ENCODE data around the gene INHBC. TPM values are rescaled to one million over a fixed set of nuclear protein-coding genes. Genes with fewer than 3 reads are reported as not detected.
"Not testable (repeated sequence)": the region's sequence is repeated elsewhere in the genome, so short reads cannot be mapped to it uniquely, and the experiment has no call there.

Gene INHBC
- polyA plus RNA-seq, 10 donors = 0.12 to 0.42 (median 0.20) TPM; not detected in 2

DNA sequence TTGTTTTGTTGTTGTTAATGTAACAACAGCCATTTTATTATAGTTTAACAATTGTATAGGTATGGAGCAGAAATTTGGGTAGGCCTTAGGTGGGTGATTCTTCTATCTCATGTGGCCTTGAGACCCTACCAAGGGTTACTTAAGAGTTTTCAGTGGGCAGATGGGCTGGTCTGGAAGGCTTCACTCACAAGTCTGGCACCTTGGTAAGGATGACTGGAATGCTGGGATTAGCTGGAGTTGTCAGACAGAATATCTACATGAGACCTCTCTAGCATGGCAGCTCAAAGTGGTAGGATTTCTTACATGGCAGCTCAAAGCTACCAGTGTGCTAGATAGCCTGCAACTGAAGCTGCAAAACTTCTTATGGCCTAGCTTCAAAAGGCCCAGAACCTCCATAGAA is 51.1 kb downstream of the INHBC start:
- no peak for DNase-seq

DNA sequence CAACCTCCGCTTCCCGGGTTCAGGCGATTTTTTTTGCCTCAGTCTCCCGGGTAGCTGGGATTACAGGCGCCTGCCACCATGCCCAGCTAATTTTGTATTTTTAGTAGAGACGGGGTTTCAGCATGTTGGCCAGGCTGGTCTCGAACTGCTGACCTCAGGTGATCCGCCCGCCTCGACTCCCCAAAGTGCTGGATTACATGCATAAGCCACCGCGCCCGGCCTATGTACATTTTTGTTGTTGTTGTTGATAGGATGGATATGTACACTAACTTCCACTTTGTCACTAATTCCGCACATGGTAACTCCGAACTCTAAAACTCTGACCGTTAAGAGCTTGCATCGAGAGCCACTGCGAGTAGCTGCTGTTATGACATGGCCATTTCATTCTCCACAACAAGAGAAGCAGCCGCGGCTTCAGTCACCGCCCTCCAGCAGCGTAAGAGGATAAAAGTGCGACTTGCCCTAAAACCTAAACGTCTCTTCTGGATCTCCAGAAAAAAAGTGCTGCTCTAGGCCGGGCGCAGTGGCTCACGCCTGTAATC is 52.5 kb downstream of the INHBC start:
- DNase-seq = no peak

DNA sequence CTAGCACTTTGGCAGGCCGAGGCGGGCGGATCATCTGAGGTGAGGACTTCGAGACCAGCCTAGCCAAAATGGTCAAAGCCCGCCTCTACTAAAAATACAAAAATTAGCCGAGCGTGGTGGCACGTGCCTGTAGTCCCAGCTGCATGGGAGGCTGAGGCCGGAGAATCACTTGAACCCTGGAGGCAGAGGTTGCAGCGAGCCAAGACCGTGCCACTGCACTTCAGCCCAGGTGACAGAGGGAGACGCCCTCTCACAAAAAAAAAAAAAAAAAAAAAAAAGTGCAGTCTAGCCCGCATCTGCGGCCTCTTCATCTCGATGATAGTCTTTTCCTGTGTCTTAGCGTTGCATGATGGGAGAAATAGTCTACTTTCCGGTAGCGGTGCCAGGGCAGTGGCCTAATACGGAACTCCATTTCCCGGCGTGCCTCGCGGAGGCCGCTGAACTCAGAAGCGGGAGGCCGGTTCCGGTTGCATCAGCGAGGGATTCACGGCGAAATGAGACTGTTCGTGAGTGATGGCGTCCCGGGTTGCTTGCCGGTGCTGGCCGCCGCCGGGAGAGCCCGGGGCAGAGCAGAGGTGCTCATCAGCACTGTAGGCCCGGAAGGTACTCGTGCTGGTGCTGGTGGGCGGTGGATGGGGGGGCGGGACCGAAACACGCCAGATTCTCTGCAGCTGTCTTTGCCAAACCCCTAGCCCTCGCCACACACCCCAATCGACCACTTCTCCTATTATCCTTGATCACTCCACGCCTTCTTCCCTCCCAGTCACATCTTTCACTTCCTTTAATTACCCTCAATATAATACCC is 53.2 kb downstream of the INHBC start, which contains the start of gene MARS1:
MARS1 (plus strand) TSS at position 472 of the 805 bp plus-strand sequence; CDS start at position 495, 23 bp downstream.
- peak; percentile 98 to 99 (median 98) for DNase-seq

DNA sequence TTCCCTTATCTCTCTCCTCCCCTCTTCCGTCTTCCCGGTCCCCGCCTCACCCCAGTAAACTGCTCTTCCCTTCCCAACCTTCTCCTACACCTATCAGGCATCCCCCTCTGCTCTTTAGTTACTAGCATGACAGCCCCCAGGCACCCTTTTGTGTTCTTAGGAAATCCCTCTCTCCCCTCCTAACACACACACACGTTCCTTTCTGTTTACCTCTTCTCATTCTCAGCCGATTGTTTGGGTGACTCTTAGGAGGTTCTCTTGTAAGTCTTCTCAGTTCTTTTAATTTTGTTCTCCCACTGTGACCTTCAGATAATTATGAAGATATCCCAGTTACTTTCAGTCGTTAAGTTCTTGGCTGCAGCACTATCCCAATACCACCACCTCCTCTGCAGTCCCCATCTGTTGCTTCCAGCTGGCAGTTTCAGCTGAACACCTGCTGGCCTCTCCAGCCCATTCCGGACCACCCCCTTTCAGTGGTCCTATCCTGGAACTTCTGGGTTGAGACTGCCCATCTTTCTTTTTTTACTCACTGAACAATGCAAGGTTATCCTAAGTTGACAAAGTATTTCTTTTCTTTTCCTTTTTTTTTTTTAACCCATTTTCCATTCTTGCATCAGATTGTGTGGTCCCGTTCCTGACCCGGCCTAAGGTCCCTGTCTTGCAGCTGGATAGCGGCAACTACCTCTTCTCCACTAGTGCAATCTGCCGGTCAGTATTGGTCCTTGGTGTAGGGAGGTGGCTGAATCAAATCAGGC is 54.0 kb downstream of the INHBC start:
- DNase-seq = no peak

DNA sequence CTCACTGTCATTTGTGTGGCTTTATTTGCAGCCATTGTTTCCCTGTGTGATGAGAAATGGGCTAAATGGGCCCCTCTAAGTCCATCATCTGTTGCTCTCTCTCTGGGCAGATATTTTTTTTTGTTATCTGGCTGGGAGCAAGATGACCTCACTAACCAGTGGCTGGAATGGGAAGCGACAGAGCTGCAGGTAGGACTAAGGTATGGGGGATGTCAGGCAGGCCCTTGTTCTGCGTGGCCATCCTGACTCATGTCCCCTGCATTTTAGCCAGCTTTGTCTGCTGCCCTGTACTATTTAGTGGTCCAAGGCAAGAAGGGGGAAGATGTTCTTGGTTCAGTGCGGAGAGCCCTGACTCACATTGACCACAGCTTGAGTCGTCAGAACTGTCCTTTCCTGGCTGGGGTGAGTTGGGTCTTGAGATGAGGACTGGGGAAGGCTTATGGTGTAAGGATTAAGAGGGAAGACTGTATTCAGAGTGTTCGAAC is 54.6 kb downstream of the INHBC start:
- DNase-seq = no peak

DNA sequence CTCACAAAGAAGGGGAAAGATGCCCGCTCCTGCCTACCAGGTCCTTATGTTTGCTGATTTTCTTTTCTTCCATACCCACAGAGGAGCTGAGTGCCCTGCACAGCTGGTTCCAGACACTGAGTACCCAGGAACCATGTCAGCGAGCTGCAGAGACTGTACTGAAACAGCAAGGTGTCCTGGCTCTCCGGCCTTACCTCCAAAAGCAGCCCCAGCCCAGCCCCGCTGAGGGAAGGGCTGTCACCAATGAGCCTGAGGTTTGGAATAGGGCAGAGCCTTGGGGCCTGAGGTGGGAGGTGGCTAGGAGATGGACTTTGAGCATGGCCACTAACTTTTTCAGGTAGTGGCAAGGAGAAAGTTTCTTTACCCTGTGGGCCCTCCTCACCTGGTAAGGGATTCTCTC is 55.5 kb downstream of the INHBC start:
- no peak for DNase-seq

DNA sequence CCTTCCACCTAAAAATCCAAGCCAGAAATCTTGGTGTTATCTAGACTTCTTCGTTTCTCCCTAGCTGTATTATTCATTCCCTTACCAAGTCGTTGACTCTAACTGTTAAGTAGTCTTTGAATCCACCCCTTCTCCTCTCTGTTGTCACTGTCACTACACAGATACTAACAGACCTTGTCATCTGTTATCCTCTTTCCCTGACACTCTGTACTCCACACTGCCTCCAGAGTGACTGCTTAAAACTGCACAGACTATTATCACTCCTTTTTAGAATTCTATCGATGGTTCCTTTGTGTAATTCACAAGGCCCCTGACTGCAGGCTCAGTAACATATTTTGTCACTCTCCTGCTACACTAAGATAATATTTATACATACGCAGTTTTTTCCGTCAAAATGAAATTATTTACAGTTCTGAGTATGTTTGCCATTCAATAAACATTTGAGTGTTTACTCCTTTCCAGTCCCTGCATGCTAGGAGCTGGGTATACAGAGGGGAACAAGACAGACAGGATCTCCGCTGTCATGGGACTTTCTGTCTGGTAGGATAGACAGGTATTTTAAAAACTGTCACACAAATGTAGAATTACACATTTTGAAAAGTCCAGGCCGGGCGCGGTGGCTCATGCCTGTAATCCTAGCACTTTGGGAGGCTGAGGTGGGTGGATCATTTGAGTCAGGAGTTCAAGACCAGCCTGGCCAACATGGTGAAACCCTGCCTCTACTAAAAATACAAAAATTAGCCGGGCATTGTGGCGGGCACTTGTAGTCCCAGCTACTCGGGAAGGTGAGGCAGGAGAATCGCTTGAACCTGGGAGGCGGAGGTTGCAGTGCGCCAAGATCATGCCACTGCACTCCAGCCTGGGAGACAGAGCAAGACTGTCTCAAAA is 57.1 kb downstream of the INHBC start:
- DNase-seq = no peak

DNA sequence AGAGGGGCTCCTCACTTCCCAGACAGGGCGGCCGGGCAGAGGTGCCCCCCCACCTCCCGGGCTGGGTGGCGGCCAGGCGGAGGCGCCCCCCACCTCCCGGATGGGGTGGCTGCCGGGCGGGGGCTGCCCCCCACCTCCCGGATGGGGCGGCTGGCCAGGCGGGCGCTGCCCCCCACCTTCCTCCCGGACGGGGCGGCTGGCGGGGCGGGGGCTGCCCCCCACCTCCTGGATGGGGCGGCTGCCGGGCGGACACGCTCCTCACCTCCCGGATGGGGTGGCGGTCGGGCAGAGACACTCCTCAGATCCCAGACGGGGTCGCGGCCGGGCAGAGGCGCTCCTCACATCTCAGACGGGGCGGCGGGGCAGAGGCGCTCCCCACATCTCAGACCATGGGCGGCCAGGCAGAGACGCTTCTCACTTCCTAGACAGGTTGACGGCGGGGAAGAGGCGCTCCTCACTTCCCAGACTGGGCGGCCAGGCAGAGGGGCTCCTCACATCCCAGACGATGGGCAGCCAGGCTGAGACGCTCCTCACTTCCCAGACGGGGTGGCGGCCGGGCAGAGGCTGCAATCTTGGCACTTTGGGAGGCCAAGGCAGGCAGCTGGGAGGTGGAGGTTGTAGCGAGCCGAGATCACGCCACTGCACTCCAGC is 60.6 kb downstream of the INHBC start:
- DNase-seq = not testable (repeated sequence)

DNA sequence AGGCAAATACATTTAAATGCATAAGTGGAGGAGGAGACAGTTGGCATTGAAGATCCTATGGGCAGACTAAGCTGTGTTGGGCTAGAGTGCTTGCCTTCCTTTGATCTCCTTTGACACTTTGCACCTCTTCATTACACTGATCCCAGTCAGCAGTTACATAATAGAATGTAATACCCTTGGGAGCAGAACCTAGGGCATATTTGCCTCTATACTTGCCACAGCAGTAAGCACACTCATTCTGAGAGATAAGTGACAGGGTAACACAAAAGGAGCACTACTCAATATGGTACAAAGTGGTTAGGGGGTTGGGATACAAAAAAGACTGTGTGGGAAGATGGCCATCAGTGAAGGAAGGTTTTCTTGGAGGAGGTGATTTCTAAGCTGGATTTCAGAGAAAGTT is 62.2 kb downstream of the INHBC start:
- no peak for DNase-seq

DNA sequence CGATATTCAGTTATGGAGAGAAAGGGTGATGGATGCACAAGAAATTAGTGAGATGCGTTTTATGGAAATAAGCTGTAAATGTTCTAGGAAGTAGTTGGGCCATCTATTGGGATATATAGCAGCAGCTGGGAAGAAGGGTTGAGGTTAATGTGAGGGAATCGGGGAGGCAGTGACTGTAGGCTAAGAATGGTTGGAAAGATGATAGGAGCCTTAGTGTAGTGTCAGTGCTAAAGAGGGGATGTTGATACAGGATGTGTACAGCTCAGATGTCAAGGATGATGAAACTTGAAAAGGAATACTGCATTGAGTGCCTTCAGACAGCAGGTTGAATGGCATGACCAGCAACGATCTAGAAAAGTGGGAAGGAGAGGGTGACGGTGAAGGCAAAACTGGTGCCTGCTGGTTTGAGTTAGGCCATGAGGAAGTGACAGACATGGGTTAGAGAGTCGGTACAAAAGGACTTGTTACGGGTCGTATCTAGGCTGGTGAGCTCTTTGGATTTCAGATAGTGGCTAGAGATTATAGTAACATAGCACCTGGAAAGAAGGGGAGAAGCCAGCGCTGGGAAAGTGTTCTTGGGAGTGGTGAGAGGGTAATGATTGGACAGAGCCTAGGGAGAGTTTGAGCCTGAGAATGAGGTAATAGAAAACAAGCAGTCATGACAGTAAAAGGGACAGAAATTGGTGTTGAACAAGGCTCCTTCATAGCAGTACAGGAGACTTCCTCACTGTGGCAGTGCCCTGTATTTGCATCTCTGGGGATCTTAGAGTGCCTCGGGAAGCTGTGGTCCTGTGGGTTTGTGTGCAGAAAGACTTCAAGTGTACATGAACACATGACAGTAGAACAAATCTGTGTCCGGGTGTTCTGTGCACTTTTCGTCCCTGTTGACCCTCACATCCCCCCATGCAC is 62.9 kb downstream of the INHBC start:
- DNase-seq = no peak

DNA sequence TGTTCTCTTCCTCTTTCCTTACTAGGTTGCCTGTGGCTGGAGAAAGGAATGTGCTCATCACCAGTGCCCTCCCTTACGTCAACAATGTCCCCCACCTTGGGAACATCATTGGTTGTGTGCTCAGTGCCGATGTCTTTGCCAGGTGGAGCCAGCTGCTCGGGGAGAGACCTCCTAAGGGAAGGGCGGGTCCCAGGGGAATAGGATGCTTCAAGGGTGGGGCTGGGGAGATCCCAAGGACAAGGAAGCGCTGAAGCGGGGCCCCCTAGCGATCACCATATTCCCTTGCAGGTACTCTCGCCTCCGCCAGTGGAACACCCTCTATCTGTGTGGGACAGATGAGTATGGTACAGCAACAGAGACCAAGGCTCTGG is 63.5 kb downstream of the INHBC start:
- no peak for DNase-seq

DNA sequence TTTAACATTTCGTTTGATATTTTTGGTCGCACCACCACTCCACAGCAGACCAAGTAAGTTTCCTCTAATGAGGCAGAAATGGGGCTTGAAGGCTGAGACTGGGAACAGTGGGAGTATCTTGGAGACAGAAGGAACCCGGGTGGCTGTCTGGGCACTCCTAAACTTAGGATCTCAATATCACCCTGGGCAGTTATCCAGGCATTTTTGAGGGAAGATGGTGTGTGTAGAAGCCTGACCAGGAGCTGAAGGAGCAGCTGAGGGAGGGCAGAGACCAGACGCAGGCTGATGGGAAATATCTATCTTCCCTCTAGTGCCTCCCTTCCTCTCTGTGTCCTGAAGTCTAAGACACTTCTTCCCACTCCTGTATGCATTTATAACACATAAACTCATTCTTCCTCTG is 64.0 kb downstream of the INHBC start:
- no peak for DNase-seq

DNA sequence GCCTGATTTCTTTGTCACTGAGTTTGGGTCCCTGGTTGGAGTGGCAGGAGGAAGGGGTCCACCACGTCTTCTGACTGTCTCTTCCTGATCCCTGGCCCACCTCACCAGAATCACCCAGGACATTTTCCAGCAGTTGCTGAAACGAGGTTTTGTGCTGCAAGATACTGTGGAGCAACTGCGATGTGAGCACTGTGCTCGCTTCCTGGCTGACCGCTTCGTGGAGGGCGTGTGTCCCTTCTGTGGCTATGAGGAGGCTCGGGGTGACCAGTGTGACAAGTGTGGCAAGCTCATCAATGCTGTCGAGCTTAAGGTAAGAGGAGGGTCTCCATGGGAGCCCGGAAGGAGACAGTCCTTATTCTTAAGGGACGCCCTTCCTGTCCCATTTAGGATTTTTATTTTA is 65.6 kb downstream of the INHBC start:
- no peak for DNase-seq

Other genes starting within 250 kb of the INHBC start
- gene NXPH4, start 218.0 kb upstream of the INHBC start, polyA plus RNA-seq (ENCODE audit: insufficient read length in 10 of 10) = 1 to 10 TPM; 1.7 to 5.1 (median 2.1) TPM
- gene SHMT2, start 205.1 kb upstream of the INHBC start, polyA plus RNA-seq (ENCODE audit: insufficient read length in 10 of 10) = 10 to 100 TPM; 50.2 to 76.8 (median 63.3) TPM
- gene STAC3, start 183.6 kb upstream of the INHBC start, polyA plus RNA-seq (ENCODE audit: insufficient read length in 10 of 10) = 100 to 1,000 TPM; 248 to 457 (median 368) TPM
- 10 to 100 TPM; 33.2 to 59.4 (median 49.1) TPM for gene R3HDM2, start 3.7 kb upstream of the INHBC start, polyA plus RNA-seq (ENCODE audit: insufficient read length in 10 of 10)
- 1 to 10 TPM in 9 of 10 donors, under 1 TPM in 1; 0.83 to 4.6 (median 2.3) TPM for gene INHBE, start 20.5 kb downstream of the INHBC start, polyA plus RNA-seq (ENCODE audit: insufficient read length in 10 of 10)
- 10 to 100 TPM in 5 of 10 donors, 1 to 10 TPM in 5; 6.4 to 18.4 (median 10.7) TPM for gene GLI1, start 25.0 kb downstream of the INHBC start, polyA plus RNA-seq (ENCODE audit: insufficient read length in 10 of 10)
- 10 to 100 TPM in 1 of 10 donors, 1 to 10 TPM in 9; 3.5 to 10.6 (median 6.6) TPM for gene ARHGAP9, start 45.1 kb downstream of the INHBC start, polyA plus RNA-seq (ENCODE audit: insufficient read length in 10 of 10)
- 100 to 1,000 TPM in 2 of 10 donors, 10 to 100 TPM in 8; 72.4 to 114 (median 90.8) TPM for gene MARS1, start 53.3 kb downstream of the INHBC start, polyA plus RNA-seq (ENCODE audit: insufficient read length in 10 of 10)
- gene DDIT3, start 85.7 kb downstream of the INHBC start, polyA plus RNA-seq (ENCODE audit: insufficient read length in 10 of 10) = 10 to 100 TPM in 9 of 10 donors, 1 to 10 TPM in 1; 9.9 to 13.4 (median 11.4) TPM
- gene MBD6, start 88.0 kb downstream of the INHBC start, polyA plus RNA-seq (ENCODE audit: insufficient read length in 10 of 10) = 10 to 100 TPM; 29.4 to 50.0 (median 36.5) TPM
- gene DCTN2, start 112.4 kb downstream of the INHBC start, polyA plus RNA-seq (ENCODE audit: insufficient read length in 10 of 10) = 100 to 1,000 TPM; 131 to 157 (median 148) TPM
- gene KIF5A, start 115.3 kb downstream of the INHBC start, polyA plus RNA-seq (ENCODE audit: insufficient read length in 10 of 10) = under 1 TPM in 9 of 10 donors, not detected in 1; 0.08 to 0.46 (median 0.17) TPM
- gene PIP4K2C, start 156.4 kb downstream of the INHBC start, polyA plus RNA-seq (ENCODE audit: insufficient read length in 10 of 10) = 10 to 100 TPM; 10.4 to 16.0 (median 11.4) TPM
- gene DTX3, start 170.0 kb downstream of the INHBC start, polyA plus RNA-seq (ENCODE audit: insufficient read length in 10 of 10) = 10 to 100 TPM; 21.8 to 42.7 (median 26.5) TPM
- gene ARHGEF25, start 176.7 kb downstream of the INHBC start, polyA plus RNA-seq (ENCODE audit: insufficient read length in 10 of 10) = 10 to 100 TPM; 30.5 to 47.9 (median 37.8) TPM
- gene B4GALNT1, start 198.4 kb downstream of the INHBC start, polyA plus RNA-seq (ENCODE audit: insufficient read length in 10 of 10) = 1 to 10 TPM; 1.5 to 3.1 (median 2.6) TPM